Astrocyte (in vitro differentiated cells and primary cell): ENCODE measurements around the gene CROCC2.

Experiments used
- EZH2 ChIP-seq: IDR thresholded peaks from 2 replicates; pipeline ENCODE4 v1.6.1; 2012; ENCODE audit warnings: mild to moderate bottlenecking, low read length, inconsistent platforms; ENCODE audit not compliant: insufficient read depth
- TF ChIP-seq, protein P1 (sequence below): IDR thresholded peaks from 2 replicates; pipeline ENCODE4 v1.5.1; 2011; ENCODE audit warnings: low read depth, mild to moderate bottlenecking, inconsistent platforms, low read length, moderate library complexity; ENCODE audit not compliant: insufficient read depth

DNA sequence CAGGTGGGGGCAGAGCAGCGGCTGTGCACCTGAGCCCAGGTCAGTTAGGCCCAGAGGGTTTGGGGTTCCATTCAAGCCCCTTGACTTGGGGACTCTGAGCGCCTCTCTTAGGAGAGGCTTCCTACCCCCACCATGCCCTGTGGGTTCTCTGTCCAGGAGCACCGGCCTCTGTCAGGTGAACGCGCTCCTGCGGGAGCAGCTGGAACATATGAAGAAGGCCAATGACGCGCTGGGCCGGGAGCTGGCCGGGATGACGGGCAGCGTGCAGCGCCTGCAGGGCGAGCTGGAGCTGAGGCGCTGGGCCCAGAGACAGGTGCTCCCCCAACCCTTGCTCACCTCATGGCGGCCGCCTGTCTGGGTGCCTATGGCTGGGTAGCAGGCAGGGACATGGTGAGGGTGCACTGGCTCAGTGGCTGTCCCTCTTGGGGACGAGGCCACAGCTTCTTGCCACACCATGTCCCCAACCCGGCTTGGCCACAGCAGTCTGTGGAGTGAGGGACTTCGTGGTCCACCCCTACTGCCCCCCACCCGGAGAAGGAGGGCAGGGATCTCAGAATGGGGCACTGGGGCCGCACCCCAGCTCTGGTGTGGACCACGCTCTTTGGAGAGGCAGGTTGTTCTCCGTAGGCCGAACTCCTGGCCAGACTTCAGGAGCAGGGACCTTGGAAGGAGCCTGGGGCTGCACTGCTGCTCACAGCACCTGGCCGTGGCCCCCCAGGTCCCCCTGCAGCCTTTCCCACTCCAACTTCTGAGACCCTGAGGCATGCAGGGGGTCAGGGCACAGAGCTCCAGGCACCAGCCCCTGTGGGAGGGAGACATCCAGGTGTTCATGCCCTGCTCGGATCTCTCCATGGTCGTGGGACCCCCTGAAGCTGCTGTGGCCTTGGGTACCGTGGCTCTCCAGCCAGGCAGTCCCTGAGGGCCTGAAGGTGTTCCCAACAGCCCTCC, 19.7 kb downstream of the CROCC2 start:
- TF ChIP-seq EZH2: no peak
- TF ChIP-seq, protein P1, sequence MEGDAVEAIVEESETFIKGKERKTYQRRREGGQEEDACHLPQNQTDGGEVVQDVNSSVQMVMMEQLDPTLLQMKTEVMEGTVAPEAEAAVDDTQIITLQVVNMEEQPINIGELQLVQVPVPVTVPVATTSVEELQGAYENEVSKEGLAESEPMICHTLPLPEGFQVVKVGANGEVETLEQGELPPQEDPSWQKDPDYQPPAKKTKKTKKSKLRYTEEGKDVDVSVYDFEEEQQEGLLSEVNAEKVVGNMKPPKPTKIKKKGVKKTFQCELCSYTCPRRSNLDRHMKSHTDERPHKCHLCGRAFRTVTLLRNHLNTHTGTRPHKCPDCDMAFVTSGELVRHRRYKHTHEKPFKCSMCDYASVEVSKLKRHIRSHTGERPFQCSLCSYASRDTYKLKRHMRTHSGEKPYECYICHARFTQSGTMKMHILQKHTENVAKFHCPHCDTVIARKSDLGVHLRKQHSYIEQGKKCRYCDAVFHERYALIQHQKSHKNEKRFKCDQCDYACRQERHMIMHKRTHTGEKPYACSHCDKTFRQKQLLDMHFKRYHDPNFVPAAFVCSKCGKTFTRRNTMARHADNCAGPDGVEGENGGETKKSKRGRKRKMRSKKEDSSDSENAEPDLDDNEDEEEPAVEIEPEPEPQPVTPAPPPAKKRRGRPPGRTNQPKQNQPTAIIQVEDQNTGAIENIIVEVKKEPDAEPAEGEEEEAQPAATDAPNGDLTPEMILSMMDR: no peak
